K562 (cell line): Measurements from ENCODE around the gene UGT1A6. TPM values are rescaled to one million over a fixed set of nuclear protein-coding genes. Genes with fewer than 3 reads are reported as not detected.

Experiments
- ATAC-seq: fragments of 200-7000 bp; cut with Tn5 transposase; 3 replicates; pipeline ENCODE4 v1.9.1; 2020; ENCODE audit warnings: moderate library complexity
- BruUV-seq: library from RNA; stranded (reverse); fragments of 400-500 nt; replicated peaks from 2 replicates; lab custom pipeline; 2021; lab: Mats Ljungman, UMichigan
- CTCF ChIA-PET: fragments of 300-600 bp; formaldehyde crosslinking; extraction: SDS; loops from one replicate; lab custom pipeline; 2021; ENCODE audit warnings: low intra/inter-chr PET ratio; lab: Yijun Ruan, JAX
- POLR2A ChIA-PET: fragments of 300-600, 350-650 bp; sonication (Branson Sonifier 250); formaldehyde crosslinking; extraction: SDS; loops from one replicate; lab custom pipeline; 2021; ENCODE audit warnings: antibody characterized with exemption, inconsistent platforms; lab: Yijun Ruan, JAX
- DNase-seq, 4 experiments: peaks; one replicate each; pipeline versions ENCODE4 v3.0.0 to v3.0.0-alpha.2; 2011 to 2018; ENCODE audit warnings: low spot score in 3 of 4, mixed read lengths in 3 of 4; ENCODE audit errors: extremely low read depth in 1 of 4
- FAIRE-seq: peaks from 2 replicates; lab custom pipeline; 2011; peaks lifted over from hg19 to GRCh38; lab: Jason Lieb, UNC
- H2AFZ ChIP-seq: 2 replicates; pipeline ENCODE4 v1.6.0; 2011; ENCODE audit warnings: low read depth, low read length, control low read depth, inconsistent platforms
- H3K27ac ChIP-seq: fragments of 200-600 bp; 3 replicates; pipeline ENCODE4 v1.8.0; 2011; ENCODE audit warnings: low read depth, mild to moderate bottlenecking, control low read depth, inconsistent platforms, low read length, moderate library complexity, mixed read lengths; ENCODE audit errors: extremely low read depth
- H3K27me3 ChIP-seq, 2 experiments: fragments of 300-600 bp in 1 of 2; 2 replicates in 1 of 2; 3 replicates in 1 of 2; pipeline versions ENCODE4 v1.6.0 to v1.8.0; 2011; ENCODE audit warnings: inconsistent platforms in 2 of 2, low read length in 2 of 2, mild to moderate bottlenecking in 1 of 2, mixed read lengths in 1 of 2, moderate library complexity in 1 of 2; ENCODE audit not compliant: control insufficient read depth in 2 of 2, insufficient read depth in 2 of 2
- H3K36me3 ChIP-seq: fragments of 300-600 bp; 3 replicates; pipeline ENCODE4 v1.8.0; 2011; ENCODE audit warnings: mild to moderate bottlenecking, low read length, inconsistent platforms; ENCODE audit not compliant: control insufficient read depth, insufficient read depth
- H3K4me1 ChIP-seq, 2 experiments: fragments of 200-600 bp in 1 of 2; replicated peaks in 1 of 2; 2 replicates in 1 of 2; 3 replicates in 1 of 2; pipeline versions ENCODE4 v1.5.1 to v1.8.0; 2011; ENCODE audit warnings: inconsistent platforms in 2 of 2, low read length in 2 of 2, mild to moderate bottlenecking in 1 of 2, mixed read lengths in 1 of 2, moderate library complexity in 1 of 2; ENCODE audit not compliant: control insufficient read depth in 2 of 2, insufficient read depth in 2 of 2
- H3K4me2 ChIP-seq: 2 replicates; pipeline ENCODE4 v1.6.1; 2011; ENCODE audit warnings: low read length, control low read depth, inconsistent platforms, mixed read lengths; ENCODE audit not compliant: insufficient read depth
- H3K4me3 ChIP-seq: fragments of 200-600 bp; sonication (generic), shearing (Covaris generic); 2 replicates; pipeline ENCODE4 v1.5.1; 2016; ENCODE audit warnings: control low read depth, inconsistent platforms
- H3K79me2 ChIP-seq: fragments of 200-600 bp; 3 replicates; pipeline ENCODE4 v1.8.0; 2011; ENCODE audit warnings: low read length, inconsistent platforms; ENCODE audit not compliant: control insufficient read depth, insufficient read depth
- H3K9ac ChIP-seq, 2 experiments: 2 replicates each; pipeline versions ENCODE4 v1.6.0 to v1.6.1; 2011; ENCODE audit warnings: low read depth in 2 of 2, low read length in 2 of 2, control low read depth in 1 of 2, inconsistent platforms in 1 of 2, mild to moderate bottlenecking in 1 of 2, mixed read lengths in 1 of 2; ENCODE audit not compliant: insufficient read depth in 1 of 2
- H3K9me1 ChIP-seq: one replicate; pipeline ENCODE4 v1.6.0; 2011; ENCODE audit warnings: inconsistent platforms, mild to moderate bottlenecking, low read length, moderate library complexity; ENCODE audit not compliant: control insufficient read depth, insufficient read depth
- H3K9me3 ChIP-seq: replicated peaks from 2 replicates; pipeline ENCODE4 v1.5.1; 2011; ENCODE audit warnings: low read depth, low read length, inconsistent platforms; ENCODE audit not compliant: control insufficient read depth, insufficient read depth
- H4K20me1 ChIP-seq: replicated peaks from 2 replicates; pipeline ENCODE4 v1.6.1; 2011; ENCODE audit warnings: low read length, inconsistent platforms, mixed read lengths; ENCODE audit not compliant: control insufficient read depth, insufficient read depth
- CHD1 ChIP-seq: fragments of 200-600 bp; sonication (generic); IDR thresholded peaks from one replicate; pipeline ENCODE4 v1.6.1; 2012; ENCODE audit warnings: mild to moderate bottlenecking, moderate library complexity, low read length, inconsistent platforms
- MCM3 ChIP-seq: fragments of 450-650 bp; IDR thresholded peaks from 2 replicates; pipeline ENCODE4 v1.6.1; 2016
- MTA3 ChIP-seq: fragments of 450-650 bp; formaldehyde crosslinking; IDR thresholded peaks from 2 replicates; pipeline ENCODE4 v1.6.1; 2017; ENCODE audit warnings: mild to moderate bottlenecking, borderline replicate concordance
- MYNN ChIP-seq, 2 experiments: sonication (generic); formaldehyde crosslinking in 1 of 2; IDR thresholded peaks; 2 replicates each; pipeline versions ENCODE4 v1.5.0 to v1.6.1; 2016 to 2020; ENCODE audit warnings: antibody characterized with exemption in 1 of 2, missing genetic modification reagents in 1 of 2
- SMARCA5 ChIP-seq: fragments of 450-650 bp; IDR thresholded peaks from 2 replicates; pipeline ENCODE4 v1.6.1; 2016
- SMC3 ChIP-seq: conservative IDR thresholded peaks from 2 replicates; pipeline ENCODE4 v1.6.1; 2011; ENCODE audit warnings: low read depth, low read length, improper control_type of control experiment; ENCODE audit not compliant: insufficient read depth
- TAF7 ChIP-seq: fragments of 450-650 bp; IDR thresholded peaks from 2 replicates; pipeline ENCODE4 v1.6.1; 2016; ENCODE audit warnings: missing genetic modification characterization, missing compliant biosample characterization
- ZNF146 ChIP-seq: IDR thresholded peaks from one replicate; pipeline ENCODE4 v1.6.1; 2018; ENCODE audit warnings: missing compliant biosample characterization; ENCODE audit not compliant: unreplicated experiment
- WGBS: fragments of 100-300 bp; shearing (Covaris generic); methylation state at CpG from one replicate; pipeline ENCODE4 v1.1.6; 2016; ENCODE audit warnings: low coverage, mixed read lengths; ENCODE audit not compliant: insufficient coverage; ENCODE audit errors: missing lambda C conversion rate; 5-methylcytosine and 5-hydroxymethylcytosine counted together
- in situ Hi-C: fragments of 300-500 bp; cut with MboI; formaldehyde crosslinking; loops from 4 replicates; pipeline ENCODE4 v1.15.0; 2018; ENCODE audit warnings: inconsistent platforms, mixed read lengths
- intact Hi-C: fragments of 100-400 bp; cut with micrococcal nuclease; formaldehyde crosslinking; loops from 2 replicates; pipeline ENCODE4 v1.14.2; 2022
- polyA plus RNA-seq, 8 experiments: library from polyadenylated mRNA; depleted of rRNA in 4 of 8; stranded (reverse) in 5 of 8; unstranded in 3 of 8; fragments of >200 nt; fragmentation: Nextera tagmentation in 2 of 8; fragmentation: Illumina TruSeq in 1 of 8; extraction: Ambion mirVana in 2 of 8; extraction: Trizol in 1 of 8; gene quantifications; 2 replicates each; pipeline versions ENCODE4 v1.2.1 to v1.2.3, GENCODE V29; 2011 to 2014; ENCODE audit warnings: inconsistent platforms in 1 of 8, missing spikeins in 1 of 8
- total RNA-seq, 7 experiments: library from RNA; depleted of rRNA in 6 of 7; stranded (reverse); fragments of >200 nt in 6 of 7; fragmentation: Illumina TruSeq in 2 of 7; extraction: Trizol in 2 of 7; gene quantifications; 2 replicates each; pipeline versions ENCODE4 v1.2.1 to v1.2.3, GENCODE V29; 2011 to 2021; ENCODE audit warnings: low replicate concordance in 1 of 7

The UGT1A6 gene
- total and polyA plus RNA-seq, 9 of the 15 experiments (the other 6 are each of a cell fraction or from before 2014, with no cell fraction given) = not detected

GRCh38 chr2:233816771-233817170, 124.1 kb downstream of the UGT1A6 start:
- 0% methylated on average over 4 of the region's 4 CpGs for WGBS
- FAIRE-seq (no peak), ATAC-seq (no peak), DNase-seq (no peak)
- Histone ChIP-seq H3K9me3 (no peaks in the 10 kb centered on the region), H3K4me3 (no peak overlapping the region), H3K36me3 (no peaks in the 10 kb centered on the region), H3K4me2 (no peak overlapping the region), H2AFZ (no peak overlapping the region), H3K27ac (no peak overlapping the region), H4K20me1 (no peaks in the 10 kb centered on the region; the same call in 1 of the 2 replicates), H3K4me1 (no peaks in the 10 kb centered on the region; a peak in 1 of 5 replicates), H3K79me2 (no peaks in the 10 kb centered on the region), H3K9me1 (no peaks in the 10 kb centered on the region), H3K9ac (no peak overlapping the region), H3K27me3 (peaks cover 0 to 45% of the 10 kb centered on the region in 2 experiments; a peak in 3 of 5 replicates)
- ChIA-PET CTCF (no interaction called here), POLR2A (no interaction called here)
- in situ Hi-C loops (no loop called here), intact Hi-C loops (no loop called here)
- TF ChIP-seq SMC3 (no peak), ZNF146 (CRISPR knock-in tag) (no peak), MYNN (IDR thresholded peaks at IDR 0.05) (no peak), MYNN (CRISPR knock-in tag; IDR thresholded peaks at IDR 0.05) (no peak), SMARCA5 (no peak), MCM3 (no peak), CHD1 (no peak), MTA3 (no peak), TAF7 (tag) (no peak)
- BruUV-seq = no TSS peak
